Activated gamma-delta T cell treated with Interleukin-2 at 50 U/mL for 16 hours (primary cell): ENCODE results near the gene HBE1.
"Not testable (repeated sequence)": the region's sequence is repeated elsewhere in the genome, so short reads cannot be mapped to it uniquely, and the experiment has no call there.

ENCODE experiments used
- DNase-seq: peaks from one replicate; pipeline ENCODE4 v3.0.0-alpha.2; 2020

Gene HBE1

GRCh38 chr11:5269715-5270147, at the start of gene HBE1:
HBE1 (minus strand) TSS chr11:5269945; CDS start chr11:5269890, 55 bp downstream.
- no peak for DNase-seq

DNA sequence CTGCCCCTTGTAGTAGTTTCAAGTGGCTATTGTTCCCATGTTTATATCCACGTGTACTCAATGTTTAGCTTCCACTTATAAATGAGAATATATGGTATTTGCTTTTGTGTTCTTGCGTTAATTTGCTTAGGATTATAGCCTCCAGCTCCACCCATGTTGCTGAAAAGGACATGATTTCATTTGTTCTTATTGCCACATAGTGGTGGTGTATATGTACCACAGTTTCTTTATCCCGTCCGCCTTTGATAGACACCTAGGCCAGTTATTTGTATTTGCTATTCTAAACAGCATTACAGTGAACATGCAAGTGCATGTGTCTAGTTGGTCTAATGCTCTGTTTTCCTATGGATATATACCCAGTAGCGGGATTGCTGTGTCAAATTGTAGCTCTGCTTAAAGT, 47.5 kb upstream of the HBE1 start:
- DNase-seq: no peak

DNA sequence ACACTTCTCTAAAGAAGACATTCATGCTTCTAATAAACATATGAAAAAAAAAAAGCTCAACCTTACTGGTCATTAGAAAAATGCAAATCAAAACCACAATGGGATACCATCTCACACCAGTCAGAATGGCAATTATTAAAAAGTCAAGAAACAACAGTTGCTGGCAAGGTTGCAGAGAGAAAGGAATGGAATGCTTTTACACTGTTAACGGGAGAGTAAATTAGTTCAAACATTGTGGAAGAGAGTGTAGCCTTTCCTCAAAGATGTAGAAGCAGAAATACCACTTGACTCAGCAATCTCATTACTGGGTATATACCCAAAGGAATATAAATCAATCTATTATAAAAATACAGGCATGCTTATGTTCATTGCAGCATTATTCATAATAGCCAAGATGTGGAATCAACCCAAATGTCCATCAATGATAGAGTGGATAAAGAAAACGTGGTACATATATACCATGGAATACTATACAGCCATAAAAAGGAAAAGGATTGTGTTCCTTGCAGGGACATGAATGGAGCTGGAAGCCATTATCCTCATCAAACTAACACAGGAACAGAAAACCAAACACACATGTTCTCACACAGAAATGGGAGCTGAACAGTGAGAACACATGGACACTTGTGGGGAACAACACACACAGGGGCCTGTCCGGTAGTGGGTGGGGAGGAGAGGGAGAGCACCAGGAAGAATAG, 43.7 kb upstream of the HBE1 start:
- not testable (repeated sequence) for DNase-seq

- no peak for DNase-seq
Observed at GRCh38 chr11:5310423-5310822, 40.7 kb upstream of the HBE1 start.

DNA sequence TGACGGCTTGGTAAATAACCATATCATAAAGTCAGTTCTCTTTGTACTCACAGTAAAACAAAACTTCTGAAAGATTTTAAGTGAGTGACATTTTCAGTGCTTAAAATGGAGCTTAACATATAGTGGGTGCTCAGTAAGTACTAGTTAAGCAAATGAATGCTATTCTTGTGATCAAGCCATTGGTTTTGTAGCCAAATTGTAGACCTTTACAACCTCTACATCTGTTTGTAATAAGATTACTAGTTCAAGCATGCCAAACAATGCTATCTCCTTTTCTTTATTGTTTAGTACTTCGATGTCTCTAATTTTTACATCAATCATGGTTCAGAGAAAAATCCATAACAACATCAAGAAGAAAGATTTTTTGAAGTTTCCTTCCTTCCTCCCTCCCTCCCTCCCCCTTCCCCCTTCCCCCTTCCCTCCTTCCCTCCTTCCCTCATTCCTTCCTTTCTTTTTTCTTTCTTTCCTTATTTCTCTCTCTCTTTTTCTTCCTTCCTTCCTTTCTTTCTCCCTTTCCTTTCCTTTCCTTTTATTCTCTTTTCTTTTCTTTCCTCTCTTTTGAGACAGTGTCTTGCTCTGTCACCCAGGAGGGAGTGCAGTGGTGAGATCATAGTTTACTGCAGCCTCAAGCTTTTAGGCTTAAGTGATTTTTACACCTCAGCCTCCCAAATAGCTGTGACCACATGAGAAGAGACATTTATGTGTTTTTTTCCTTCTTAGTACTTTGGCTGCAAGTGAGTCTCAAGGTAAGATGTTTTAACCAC, 37.7 kb upstream of the HBE1 start:
- no peak for DNase-seq

GRCh38 chr11:5304046-5304445, 34.3 kb upstream of the HBE1 start:
- no peak for DNase-seq

DNA sequence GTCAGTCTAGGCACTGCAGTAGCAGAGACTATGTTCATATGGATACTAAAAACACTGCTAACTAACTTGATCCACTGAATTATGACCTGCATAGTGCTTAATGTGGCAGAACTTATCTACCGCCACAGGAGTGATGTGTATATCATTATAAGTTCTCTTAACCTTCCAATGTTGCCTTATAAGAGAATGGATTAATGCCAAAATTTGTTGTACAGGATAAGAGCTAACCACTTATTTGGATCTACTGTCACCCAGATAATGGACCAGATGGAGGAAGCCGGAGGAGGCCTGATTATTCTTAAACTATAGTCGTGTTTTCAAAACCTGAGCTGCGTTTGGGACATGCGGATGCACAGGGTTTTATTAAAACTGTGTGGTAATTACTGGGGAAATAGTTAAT, 33.9 kb upstream of the HBE1 start:
- no peak for DNase-seq

DNA sequence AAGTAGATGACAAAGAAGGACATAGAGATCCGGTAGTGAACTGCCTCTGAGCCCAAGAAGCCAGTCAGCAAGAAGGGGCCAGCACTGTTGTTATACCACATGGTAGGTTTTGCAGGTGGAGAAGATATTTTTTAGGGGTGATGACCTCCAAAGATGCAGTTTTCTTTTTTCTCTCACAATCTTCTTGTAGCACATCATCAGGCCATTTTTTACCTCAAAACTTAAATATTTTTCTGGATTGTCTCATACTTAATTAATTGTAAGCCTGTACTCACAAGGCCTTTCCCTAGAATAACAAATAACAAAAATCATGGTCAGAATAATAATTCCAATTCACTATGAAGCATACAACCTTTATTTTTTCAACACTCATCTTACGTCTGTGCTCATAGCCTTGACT, 32.1 kb upstream of the HBE1 start, which contains the start of gene OR51B4:
Gene OR51B4 (minus strand): TSS at position 101 of the 400 bp plus-strand sequence. CDS start 0 bp downstream, at position 101.
- DNase-seq: no peak

DNA sequence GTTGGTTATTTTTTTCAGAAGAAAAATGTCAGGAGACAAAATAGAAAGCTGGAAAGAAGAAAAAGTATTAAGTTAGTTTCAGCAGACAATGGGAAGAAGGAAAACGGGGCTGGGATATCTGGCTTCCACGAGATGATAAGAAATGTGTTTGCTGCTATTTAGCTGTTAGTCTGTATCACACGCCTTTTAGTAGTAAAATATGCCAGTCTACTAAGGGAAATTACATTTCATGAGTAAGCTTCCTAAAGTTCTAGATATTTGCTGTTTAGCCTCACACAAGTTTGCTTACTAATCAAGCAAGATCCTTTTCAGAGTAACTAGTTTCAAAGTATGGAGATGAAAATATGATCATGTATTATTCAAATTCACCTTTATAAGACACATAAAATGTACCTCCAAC, 30.5 kb upstream of the HBE1 start:
- no peak for DNase-seq

DNA sequence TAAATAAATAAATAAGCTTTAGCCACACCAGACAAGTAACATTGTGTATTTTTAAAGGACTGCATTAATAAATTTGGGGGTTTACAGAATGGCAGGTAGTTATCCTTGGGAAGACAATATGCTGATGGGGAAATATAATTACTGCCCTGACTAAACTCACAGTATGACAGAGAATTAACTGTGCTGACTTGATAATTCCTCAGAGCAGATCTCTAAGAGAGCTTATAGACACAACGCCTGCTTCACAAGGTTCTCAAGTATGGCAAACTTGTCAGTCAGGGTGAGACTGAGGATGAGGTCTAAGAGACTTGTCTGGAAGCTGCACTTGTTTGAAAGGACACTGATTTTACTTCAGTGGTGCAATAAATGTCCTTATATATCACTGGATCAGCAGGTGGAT, 28.7 kb upstream of the HBE1 start:
- DNase-seq: no peak

DNA sequence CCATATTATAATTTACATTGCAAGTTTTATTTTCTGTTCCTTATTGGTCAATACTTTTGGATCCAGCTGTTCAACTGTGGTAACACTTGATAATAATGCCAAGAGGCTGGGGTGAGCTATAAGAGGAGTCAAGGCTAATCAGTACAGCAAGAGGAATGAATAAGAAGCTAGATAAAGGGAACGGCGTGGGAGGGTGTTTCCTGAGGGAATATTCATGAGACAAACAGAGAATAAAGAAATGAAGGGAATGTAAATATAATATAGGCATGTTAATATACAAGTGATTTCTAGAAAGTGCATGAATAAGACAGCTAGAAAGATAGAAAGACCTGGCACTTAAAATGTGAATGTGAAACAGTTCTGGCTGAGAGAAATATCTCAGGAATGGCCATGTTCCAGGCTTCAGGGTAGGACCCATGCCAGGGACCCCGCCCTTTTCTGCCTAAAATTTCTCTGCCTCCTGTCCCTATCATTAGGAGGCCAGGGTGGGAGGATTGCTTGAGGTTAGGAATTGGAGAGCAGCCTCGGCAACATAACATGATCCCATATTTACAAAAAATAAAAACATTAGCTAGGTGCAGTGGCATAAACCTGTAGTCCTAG, 28.1 kb upstream of the HBE1 start:
- DNase-seq: no peak

DNA sequence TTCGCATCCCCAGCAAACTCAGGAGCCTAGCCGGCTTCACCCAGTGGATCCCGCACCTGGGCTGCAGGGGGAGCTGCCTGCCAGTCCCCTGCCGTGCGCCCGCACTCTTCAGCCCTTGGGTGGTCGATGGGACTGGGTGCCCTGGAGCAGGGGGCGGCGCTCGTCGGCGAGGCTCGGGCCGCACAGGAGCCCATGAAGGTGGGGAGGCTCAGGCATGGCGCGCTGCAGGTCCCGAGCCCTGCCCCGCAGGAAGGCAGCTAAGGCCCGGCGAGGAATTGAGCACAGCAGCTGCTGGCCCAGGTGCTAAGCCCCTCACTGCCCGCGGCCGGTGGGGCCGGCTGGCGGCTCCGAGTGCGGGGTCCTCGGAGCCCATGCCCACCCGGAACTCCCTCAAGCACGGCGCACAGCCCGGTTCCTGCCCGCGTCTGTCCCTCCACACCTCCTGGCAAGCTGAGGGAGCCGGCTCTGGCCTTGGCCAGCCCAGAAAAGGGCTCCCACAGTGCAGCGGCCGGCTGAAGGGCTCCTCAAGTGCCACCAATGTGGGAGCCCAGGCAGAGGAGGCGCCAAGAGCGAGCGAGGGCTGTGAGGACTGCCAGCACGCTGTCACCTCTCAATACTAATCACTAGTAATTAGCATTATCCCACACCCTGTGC, 24.7 kb upstream of the HBE1 start:
- DNase-seq: not testable (repeated sequence)

GRCh38 chr11:5293028-5293427, 23.3 kb upstream of the HBE1 start:
- DNase-seq: no peak

DNA sequence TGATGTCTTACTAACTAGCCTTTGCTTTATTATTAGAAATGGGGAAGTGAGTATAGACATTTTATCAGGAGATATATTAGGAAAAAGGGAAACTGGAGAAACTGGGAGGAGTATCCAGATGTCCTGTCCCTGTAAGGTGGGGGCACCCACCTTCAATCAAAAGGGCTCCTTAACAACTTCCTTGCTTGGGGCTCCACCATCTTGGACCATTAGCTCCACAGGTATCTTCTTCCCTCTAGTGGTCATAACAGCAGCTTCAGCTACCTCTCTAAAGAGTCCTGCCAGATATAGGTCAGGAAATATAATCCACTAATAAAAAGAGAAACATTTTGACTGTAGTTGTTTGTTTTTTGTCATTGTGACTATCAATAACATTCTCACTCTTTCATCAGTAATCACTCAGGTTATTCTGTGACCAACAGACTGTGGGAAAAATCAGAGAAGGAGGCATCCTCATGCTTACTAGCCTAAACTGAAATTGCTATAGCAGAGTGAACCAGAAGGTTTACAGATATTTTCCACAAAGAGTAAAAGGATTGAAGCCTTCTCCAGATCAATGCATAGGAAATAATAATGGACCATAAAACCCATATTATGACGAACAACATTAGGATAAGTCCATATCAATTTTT, 21.6 kb upstream of the HBE1 start:
- no peak for DNase-seq

- DNase-seq: no peak
Observed at GRCh38 chr11:5290106-5290505, 20.4 kb upstream of the HBE1 start.

DNA sequence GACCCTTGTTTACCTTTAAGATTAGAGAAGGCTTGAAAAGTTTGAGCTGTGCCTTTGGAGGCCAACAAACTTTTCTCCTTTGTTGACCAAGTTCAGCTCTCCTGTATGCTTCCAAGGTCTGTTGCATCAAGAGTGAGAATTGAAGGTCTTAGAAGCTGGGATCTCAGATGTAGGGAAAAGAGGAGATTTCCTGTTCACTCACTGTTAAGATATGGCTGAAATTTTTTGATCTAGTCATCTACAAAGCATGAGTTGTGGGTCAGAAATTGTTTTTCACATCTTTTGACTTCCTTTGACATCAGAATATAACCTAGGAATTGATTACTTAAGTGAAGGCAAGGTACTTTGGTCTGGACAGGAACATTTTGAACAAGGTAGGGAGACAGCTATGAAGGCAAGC, 20.0 kb upstream of the HBE1 start:
- no peak for DNase-seq

DNA sequence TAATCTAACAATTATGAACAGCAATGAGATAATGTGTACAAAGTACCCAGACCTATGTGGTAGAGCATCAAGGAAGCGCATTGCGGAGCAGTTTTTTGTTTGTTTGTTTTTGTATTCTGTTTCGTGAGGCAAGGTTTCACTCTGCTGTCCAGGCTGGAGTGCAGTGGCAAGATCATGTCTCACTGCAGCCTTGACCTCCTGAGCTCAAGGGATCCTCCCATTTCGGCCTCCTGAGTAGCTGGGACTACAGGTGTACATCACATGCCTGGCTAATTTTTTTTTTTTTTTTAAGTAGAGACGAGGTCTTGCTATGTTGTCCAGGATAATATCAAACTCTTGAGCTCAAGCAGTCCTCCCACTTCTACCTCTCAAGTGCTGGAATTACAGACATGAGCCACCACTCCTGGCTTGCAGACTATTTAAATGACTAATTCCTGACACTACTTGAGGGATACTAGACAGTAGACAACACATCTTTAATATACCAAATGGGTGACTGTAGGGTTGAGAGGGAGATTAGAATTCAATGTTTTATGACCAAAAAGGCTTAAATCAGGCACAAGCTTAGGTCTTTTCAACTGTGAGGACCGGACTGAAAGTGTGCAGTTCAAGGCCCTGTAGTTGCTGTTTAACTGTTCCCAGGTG, 19.3 kb upstream of the HBE1 start:
- DNase-seq: no peak

GRCh38 chr11:5288108-5288905, 18.6 kb upstream of the HBE1 start:
- no peak for DNase-seq

DNA sequence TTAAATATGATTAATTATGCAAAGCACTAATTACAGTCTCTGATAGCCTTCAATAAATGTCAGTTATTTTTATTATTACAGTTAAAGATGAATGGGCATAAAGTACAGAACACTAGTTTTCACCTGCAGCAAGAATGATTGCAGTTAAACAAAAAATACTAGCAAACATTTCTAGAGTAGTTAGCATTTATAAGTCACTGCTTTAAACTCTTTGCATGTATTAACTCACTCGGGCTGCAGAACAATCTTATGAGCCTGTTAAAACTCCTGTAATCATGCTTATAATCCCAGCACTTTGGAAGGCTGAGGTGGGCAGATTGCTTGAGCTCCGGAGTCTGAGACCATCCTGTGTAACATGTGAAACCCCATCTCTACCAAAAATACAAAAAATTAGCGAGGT, 17.2 kb upstream of the HBE1 start:
- DNase-seq: no peak

GRCh38 chr11:5286351-5286750, 16.6 kb upstream of the HBE1 start:
- DNase-seq: no peak

- DNase-seq: no peak
Observed at GRCh38 chr11:5285703-5286340, 16.1 kb upstream of the HBE1 start.
